Pulmonary artery endothelial cell (primary cell): ENCODE data around the gene PPP1R13L. TPM values are rescaled to one million over a fixed set of nuclear protein-coding genes. Genes with fewer than 3 reads are reported as not detected.

ENCODE experiments used
- DNase-seq: peaks from one replicate; pipeline ENCODE4 v3.0.0-alpha.2; 2011; ENCODE audit warnings: low read depth, low spot score
- total RNA-seq: library from RNA; depleted of rRNA; stranded (reverse); fragments of >200 nt; gene quantifications from 2 replicates; pipeline ENCODE4 v1.2.3, GENCODE V29; 2014

PPP1R13L gene, protein sequence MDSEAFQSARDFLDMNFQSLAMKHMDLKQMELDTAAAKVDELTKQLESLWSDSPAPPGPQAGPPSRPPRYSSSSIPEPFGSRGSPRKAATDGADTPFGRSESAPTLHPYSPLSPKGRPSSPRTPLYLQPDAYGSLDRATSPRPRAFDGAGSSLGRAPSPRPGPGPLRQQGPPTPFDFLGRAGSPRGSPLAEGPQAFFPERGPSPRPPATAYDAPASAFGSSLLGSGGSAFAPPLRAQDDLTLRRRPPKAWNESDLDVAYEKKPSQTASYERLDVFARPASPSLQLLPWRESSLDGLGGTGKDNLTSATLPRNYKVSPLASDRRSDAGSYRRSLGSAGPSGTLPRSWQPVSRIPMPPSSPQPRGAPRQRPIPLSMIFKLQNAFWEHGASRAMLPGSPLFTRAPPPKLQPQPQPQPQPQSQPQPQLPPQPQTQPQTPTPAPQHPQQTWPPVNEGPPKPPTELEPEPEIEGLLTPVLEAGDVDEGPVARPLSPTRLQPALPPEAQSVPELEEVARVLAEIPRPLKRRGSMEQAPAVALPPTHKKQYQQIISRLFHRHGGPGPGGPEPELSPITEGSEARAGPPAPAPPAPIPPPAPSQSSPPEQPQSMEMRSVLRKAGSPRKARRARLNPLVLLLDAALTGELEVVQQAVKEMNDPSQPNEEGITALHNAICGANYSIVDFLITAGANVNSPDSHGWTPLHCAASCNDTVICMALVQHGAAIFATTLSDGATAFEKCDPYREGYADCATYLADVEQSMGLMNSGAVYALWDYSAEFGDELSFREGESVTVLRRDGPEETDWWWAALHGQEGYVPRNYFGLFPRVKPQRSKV
- 8.2 and 8.6 TPM in 2 replicates for total RNA-seq

DNA sequence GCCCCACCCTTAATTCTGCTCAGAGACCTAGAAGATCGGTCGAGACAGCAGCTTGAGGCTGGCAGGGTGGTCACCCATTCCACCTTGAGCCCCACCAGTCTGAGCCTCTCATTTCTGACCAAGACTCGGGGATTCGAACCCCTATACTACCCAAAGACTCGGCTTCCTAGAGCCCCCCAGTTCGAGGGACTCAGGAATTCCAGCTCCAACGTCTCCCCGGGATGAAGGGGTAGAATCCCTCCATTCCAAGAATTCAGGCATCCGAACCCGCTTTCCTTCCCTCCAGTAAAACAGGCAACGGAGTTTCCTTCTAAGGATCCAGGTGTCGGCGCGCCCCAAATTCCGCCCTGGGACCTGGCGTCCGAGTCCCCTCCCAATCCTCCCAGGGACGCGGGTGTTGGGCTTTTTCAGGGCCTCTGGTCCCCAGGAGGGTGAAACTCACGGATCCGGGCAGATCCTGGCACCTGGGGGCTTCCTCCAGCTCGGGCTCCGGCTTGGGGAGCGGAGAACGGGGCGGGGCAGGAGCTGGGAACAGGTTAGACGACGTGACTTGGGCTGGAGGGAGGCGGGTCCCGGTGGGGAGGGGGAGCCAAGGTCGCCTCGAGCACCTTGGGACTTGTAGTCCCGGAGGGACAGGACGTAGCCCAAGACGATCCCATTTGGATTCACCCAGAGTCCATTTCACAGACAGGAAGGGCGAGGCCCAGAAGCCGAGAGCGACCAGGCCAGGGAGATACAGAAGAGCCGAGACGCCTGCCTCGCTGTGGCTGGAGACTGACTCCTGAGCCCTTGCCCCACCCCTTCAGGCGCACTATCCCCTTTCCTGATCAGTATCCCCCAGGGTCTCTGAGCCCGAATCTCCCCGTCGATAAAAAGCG, at the start of gene PPP1R13L:
Gene PPP1R13L, minus strand, starts transcription at position 513 of the 878 bp plus-strand sequence. CDS start 6,751 bp downstream, outside the sequence.
- peak; percentile 77 for DNase-seq

DNA sequence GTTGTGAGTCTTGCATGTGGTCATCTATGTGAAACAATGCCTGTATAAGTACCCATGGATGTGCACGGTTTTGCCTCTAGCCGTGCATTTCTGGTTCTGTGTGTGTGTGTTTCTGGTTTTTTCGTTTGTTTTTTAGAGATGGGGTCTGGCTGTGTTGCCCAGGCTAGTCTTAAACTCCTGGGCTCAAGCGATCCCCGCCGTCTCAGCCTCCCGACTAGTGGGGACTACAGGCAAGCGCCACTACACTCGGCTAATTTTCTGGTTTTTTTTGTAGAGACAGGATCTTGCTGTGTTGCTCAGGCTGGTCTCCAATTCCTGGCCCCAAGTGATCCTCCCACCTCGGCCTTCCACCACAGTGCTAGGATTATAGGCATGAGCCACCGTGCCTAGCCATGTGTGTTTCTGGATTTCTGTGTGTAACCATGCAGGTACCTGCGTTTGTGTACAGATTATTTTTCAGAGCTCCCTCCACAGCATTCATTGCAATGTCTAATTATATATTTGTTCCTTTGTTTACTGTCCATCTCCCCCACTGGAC, 47.0 kb upstream of the PPP1R13L start:
- no peak for DNase-seq

DNA sequence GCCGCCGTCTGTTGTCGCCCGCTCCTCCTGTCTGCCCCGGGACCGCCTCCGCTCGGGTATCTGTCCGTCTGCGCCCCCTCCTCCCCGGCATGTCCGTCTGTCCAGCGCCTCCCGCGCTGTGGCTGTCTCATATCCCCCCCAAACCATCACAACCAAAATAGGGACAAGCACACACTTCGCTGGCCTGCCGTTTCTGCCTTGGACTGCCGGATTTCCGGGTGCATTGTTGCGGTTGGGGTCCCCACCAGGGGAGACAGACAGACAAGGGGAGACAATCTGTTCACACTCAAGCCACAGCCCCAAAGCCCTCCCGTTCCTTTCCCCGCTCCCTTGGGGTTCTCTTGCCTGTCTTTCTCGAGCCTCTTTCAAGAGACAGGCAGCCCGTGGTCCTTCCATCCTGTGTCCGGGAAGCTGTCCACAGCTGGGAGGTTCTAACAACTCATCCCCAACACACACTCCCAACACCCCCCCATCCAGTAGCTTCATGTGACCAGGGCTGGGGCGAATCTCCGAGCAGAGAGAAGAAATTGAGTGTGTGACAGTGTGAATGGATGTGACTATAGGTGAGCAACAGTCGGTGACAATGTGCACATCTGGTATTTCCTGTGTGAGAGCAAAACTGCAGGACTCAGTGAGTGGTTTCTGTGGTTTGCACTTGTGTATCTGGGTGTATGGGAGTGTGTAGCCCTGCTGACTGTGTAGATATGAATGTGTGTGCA, 46.4 kb upstream of the PPP1R13L start:
- no peak for DNase-seq

DNA sequence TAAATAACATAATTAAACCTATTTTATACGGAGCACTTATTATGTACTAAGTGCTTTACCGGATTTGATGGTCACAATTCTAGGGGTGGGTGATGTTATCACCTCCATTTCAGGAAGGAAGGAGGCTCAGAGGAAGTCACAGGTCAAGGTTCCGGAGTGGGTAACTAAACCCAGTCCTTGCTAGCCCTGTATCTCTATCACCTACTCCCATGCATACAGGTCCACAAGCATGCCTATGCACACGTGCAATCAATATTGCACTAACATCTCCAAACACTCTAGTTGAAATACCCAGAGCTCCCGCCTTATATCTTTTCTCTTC, 45.1 kb upstream of the PPP1R13L start:
- DNase-seq, result no peak

DNA sequence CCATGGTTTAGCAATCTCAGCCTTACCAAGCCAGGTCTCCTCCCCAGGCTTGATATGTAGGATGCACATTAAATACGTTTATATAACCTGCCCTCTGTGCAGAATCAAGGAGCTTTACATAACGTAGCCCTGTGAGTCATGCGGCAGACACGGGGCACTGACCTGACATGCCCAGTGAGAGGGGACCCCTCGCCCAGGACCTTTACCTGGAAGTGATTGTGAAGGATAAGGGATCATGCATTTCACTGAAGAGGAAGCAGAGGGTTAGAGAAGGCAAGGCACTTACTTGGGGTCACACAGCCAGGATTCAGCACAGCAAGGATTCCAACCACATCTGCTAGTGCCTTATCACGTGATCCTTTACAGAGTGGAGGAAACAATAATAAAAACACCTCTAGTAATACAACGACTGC, 44.0 kb upstream of the PPP1R13L start:
- no peak for DNase-seq

DNA sequence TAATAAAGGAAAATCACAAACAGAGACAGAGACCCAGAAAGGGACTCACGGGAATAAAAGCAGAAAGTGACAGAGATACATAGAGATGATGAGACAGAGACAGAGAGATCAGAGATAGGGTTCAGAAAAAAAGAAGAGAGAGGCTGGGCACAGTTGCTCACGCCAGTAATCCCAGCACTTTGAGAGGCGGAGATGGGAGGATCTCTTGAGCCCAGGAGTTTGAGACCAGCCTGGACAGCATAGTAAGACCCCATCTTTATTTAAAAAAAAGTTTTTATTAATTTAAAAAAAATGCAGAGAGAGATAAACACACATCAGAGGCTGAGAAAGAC, 43.5 kb upstream of the PPP1R13L start:
- DNase-seq, result no peak

DNA sequence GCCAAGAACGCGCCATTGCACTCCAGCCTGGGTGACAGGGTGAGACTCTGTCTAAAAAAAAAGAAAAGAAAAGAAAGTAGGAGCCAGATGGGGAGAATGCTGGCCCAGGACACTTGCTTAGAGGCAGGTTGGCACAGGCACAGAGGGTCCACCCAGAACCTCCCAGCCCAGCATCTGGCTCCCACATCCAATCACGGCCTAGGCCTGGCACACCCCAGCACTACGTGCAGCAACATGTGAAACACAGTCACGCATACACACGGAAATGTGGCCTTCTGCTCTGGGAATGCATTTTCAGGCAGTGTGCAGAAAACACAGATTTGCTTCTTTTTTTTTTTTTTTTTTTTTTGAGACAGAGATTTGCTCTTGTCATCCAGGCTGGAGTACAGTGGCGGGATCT, 42.1 kb upstream of the PPP1R13L start:
- no peak for DNase-seq

DNA sequence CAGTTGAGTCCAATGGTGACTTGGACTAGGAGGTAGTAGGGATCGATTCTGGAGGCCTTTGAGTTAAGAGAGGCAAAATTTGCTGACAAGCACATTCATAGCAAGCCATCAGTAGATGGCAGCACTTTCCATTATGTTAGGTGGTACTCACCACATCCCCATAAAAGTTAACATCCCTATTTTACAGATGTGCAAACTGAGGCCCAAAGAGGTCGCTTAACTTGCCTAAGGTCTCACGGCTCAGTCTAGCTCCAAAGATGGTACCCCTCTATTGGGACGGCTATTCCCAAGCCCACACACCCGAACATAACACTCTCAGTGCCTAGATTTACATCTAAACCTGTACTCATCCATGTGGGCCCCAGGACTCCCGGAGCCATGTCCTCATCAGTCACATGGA, 41.4 kb upstream of the PPP1R13L start:
- no peak for DNase-seq

DNA sequence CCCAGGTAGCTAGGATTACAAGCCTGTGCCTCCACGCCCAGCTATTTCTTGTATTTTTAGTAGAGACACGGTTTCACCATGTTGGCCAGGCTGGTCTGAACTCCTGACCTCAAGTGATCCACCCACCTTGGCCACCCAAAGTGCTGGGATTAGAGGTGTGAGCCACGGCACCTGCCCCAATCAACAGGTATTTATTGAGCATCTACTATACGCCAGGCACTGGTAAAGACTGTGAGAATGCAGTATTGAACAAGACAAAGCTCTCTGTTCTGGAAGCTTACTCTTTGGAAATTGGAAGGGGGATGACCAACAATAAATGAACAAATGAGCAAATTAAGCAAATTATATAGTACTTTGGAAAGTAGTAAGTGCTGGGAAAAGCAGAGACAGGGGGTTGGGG, 40.3 kb upstream of the PPP1R13L start:
- no peak for DNase-seq

DNA sequence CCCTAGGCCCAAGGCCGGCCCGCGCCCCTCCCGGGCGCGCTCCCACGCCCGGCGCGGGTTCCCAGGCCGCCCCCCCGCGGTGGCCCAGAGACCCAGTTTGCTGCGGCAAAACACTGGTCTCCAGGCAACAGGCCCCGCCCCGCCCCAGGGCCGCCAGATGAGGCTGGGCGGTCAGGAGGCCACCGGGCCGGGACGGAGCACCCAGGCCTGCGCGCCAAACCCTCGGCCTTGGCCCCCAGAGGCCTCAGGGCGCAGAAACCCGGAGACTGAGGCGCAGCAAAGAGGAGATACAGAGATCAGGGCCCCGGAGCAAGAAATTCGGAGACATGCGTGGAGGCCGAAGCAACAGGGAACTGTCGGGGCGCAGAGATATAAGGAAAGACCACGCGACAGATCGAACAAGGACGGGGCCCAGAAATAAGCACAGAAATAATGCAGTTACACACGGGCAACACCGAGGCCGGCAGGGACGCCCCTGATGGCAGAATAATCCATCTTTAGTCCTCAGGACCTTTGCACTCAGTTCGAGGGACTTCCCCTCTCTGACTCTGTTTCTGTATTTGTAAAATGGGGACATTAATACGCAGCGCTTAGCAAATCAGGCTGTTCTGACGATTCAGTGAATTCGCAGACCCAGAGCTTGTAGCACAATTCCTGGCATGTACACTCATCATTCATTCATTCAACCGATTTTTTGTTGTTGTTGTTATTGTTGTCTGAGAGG, 39.6 kb upstream of the PPP1R13L start:
- no peak for DNase-seq

DNA sequence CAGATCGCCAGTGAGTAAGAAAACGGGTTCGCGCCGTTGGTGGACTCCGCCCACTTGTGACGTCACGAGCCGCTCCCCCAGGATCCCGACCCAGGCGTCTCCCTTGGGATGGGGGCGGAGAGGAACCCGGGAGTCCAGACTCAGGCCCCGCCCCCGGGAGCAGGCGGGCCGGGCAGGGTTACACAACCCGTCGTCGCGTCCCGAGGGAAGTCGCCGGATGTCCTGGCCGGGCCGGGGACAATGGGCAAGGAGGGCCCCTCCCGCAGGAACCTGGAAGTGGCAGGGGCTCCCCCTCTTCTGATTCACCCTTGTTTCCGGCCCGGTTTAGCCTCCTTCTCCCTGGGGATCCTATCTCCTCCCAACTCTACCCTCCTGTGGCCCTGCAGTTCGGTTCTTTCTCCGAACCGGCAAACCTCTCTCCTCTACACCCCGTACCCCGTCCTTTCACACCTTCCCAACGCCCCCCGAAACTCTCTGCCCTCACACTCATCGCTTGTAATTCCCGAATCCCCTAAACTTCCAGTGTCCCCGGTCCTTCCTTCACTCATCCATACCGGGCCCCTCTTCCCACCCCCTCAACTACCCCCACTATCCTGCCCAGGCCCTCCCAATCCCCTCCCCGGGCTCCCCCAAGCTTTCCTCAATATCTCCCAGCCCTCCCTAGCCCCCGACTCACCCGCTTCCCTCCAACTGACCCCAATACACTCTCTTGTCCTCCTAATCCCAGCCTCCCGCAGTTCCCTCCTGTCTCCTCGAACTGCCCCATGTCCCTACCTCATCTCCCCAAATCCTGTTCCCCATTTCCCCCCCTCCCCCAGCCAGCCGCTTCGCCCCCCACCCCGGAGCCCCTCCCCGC, 38.8 kb upstream of the PPP1R13L start:
- DNase-seq, result peak; percentile 81

DNA sequence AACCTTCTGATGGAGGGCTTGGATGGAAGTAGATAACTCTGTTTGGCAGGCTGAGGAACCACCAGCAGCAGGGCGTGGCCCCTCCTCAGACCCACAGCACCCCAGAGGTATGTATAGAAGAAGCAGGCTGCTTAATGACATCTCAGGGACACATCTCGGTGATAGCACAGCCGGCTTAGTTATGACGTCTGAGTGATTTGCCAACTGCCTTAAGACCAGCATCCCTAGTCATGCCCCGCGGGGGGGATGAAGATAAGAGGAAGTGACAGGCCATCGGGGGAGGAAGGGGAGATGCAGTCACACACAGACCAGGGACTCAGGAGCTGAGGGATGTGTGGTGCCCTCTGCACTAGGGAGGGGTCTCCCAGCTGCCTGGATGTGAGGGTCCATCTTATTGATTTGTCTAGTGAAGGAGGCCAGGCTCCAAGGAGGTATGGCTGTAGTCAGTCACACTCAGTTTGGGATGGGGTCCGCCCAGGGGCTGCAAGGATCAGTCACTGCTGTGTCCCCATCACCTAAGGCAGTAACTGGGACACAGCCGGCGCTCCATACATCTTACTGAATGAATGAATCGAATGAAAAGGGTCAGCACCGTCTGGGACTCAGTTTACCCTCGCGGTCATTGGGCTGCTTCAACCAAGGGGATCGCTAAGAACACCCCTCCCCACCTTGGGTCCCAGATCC, 38.1 kb upstream of the PPP1R13L start:
- no peak for DNase-seq

DNA sequence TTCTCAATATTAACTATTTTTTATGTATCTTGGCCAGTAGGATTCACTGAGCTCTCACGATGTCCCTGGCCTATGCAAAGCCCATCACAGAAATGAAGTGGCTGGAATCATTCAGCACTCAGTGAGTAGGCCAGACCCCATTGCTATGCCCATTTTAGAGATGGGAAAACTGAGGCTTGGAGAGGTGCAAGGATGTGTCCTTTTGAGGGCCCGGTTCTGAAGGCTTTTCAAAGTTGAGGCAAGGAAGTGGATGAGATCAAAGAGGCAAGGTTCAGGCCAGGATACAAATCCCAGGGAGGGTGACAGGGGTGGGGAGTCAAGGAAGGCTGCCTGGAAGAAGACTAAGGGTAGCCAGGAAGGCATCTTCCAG, 37.5 kb upstream of the PPP1R13L start:
- no peak for DNase-seq

DNA sequence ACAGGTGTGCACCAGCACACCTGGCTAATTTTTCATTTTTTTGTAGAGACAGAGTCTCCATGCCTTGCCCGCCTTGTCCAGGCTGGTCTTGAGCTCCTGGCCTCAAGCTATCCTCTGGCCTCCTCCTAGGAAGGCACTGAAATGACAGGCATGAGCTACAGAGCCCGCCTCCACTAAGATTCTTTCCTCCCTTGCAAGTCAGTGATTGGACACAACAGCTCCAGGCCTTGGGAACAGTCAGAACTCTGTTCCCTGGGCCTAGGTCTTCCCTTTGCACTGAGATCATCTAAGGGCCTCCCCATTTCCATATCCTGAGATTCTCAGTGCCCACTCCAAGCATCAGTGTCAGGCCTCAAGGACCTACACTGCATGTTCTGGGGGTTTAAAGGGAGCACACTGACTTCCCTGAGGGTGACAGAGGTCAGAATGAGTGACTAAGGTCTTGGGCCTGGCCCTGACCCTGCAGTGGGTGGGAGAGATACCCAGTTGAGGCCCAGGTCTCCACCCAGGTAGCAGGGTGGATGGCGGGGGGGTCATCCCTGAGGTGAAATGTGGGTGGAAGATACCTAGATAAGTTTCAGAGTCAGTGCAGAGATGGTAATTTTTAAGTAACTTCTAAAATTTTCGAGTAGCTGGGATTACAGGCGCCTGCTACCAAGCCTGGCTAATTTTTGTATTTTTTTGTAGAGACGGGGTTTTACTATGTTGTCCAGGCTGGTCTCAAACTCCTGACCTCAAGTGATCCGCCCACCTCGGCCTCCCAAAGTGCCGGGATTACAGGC, 36.2 kb upstream of the PPP1R13L start:
- no peak for DNase-seq

DNA sequence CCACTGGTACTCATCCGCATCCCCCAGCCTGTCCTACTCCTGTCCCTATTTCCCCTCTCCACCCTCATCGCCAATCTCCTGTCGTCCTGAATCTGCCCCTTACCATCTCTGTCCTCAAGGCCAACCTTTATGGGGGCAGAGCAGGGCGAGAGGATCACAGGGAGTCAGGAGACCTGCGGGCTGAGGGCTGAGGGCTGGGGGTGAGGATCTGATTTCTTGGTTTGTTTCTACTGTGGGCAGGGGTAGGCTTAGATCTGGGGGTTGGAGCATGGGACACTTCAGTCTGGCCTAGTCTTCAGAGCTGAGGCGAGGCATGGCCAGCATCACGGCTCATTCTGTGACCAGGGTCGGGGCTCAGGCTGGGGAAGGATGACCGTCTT, 35.4 kb upstream of the PPP1R13L start:
- no peak for DNase-seq

DNA sequence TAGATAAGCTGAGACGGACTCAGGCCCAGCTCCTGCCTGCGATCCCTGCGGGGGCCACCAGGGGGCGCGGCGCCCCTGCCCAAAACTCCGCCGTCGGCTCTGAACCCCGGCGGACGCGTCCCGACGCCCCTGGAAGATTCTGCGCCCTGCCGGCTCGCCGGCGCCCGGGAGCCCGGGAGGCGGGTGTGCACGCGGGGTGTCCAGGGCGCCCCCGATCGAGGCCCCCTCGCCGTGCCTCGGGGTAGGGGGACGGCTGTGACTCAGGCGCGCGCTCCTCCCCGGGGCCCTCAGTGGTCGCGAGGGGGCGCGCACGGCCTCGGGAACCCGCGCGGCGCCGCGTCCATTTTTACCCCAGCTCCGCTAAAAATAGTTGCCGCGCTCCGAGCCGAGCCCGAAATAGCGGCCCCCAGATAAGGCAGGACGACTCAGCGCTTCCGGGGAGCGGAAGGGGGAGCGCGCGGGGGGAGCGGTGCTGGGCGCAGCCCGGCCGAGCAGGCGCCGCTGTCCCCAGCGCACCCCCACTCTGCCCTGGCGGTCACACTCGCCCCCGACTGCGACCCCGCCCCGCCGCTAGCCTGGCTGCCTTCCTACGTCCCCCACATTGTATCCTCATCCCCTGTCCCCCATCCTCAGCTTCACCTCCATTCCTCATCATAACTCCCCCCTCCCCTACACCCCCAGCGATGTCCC, 34.8 kb upstream of the PPP1R13L start:
- no peak for DNase-seq

DNA sequence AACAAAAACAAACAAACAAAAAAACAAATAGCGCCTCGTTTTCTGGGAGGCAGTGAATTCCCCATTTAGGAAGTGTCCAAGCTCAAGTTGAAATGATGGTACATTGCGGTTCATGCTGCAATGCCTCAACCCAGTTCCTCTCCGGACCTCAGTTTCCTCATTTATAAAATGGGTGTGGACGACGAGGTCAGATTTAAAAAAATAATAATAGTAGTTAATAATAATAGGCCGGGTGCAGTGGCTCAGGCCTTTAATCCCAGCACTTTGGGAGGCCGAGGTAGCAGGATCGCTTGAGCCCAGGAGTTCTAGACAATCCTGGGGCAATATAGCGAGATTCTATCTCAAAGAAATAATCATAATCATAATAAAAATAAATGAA, 34.3 kb upstream of the PPP1R13L start:
- no peak for DNase-seq

DNA sequence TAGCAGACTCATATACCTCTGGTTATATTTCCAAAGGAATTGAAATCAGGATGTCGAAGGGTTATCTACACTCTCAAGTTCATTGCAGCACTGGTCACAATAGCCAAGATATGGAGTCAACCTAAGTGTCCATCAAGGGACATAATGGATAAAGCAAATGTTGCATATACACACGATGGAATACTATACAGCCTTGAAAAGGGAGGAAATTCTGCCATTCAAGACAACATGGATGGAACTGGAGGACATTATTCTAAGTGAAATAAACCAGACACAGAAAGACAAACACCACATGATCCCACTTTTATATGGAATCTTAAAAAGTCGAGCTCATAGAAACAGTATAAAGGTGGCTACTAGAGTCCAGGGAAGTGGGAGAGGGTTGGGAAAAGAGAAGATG, 32.5 kb upstream of the PPP1R13L start:
- no peak for DNase-seq
